ENCODE data around the gene CARD11. TPM values are rescaled to one million over a fixed set of nuclear protein-coding genes. Genes with fewer than 3 reads are reported as not detected.

The CARD11 gene
- total and polyA plus RNA-seq, 11 donors: 0.15 to 3.2 (median 0.33) TPM; not detected in 2

DNA sequence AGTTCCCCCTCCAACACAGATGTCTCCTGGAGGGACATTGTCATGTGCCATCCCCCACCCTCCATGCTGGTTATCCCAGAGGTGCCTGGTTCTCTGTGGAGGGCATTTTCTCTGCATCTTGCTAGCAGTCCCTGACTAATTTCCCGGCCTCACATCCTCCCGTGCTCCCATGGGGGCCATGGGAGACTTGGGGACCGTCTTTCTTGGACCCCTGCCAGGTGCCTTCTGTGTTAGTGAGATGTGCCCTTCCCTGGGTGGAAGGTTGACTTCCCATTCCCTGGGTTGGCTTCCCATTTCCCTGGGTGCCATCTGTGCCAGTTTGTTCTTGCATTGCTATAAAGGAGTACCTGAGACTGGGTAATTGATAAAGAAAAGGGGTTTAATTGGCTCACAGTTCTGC, 177.1 kb downstream of the CARD11 start:
- TF ChIP-seq, protein P1, sequence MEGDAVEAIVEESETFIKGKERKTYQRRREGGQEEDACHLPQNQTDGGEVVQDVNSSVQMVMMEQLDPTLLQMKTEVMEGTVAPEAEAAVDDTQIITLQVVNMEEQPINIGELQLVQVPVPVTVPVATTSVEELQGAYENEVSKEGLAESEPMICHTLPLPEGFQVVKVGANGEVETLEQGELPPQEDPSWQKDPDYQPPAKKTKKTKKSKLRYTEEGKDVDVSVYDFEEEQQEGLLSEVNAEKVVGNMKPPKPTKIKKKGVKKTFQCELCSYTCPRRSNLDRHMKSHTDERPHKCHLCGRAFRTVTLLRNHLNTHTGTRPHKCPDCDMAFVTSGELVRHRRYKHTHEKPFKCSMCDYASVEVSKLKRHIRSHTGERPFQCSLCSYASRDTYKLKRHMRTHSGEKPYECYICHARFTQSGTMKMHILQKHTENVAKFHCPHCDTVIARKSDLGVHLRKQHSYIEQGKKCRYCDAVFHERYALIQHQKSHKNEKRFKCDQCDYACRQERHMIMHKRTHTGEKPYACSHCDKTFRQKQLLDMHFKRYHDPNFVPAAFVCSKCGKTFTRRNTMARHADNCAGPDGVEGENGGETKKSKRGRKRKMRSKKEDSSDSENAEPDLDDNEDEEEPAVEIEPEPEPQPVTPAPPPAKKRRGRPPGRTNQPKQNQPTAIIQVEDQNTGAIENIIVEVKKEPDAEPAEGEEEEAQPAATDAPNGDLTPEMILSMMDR (IDR thresholded peaks at IDR 0.05): no peak
- no peak for TF ChIP-seq POLR2A (IDR thresholded peaks at IDR 0.05)
- 30 to 44% (median 41%) methylated on average over 3 of the region's 3 CpGs for WGBS, 4 donors
- intact Hi-C loops (cut with DNase I): loop anchor here in 9 of 10 donors (5.0 to 10.0 kb wide), 7 partner anchors 288 to 1031 kb away; partner anchors contain the start of gene SDK1 (in 2 of the 9)
- H3K4me1 ChIP-seq: peaks cover 0 to 43% (median 25%) of the 10 kb centered on the region in 12 donors
- no peak for ATAC-seq
- no peak for DNase-seq
- H3K27me3 ChIP-seq: no peaks in the 10 kb centered on the region
- no peak overlapping the region for H3K4me3 ChIP-seq
- no peak overlapping the region for H3K27ac ChIP-seq
- no peaks in the 10 kb centered on the region for H3K36me3 ChIP-seq
- no peaks in the 10 kb centered on the region for H3K9me3 ChIP-seq

DNA sequence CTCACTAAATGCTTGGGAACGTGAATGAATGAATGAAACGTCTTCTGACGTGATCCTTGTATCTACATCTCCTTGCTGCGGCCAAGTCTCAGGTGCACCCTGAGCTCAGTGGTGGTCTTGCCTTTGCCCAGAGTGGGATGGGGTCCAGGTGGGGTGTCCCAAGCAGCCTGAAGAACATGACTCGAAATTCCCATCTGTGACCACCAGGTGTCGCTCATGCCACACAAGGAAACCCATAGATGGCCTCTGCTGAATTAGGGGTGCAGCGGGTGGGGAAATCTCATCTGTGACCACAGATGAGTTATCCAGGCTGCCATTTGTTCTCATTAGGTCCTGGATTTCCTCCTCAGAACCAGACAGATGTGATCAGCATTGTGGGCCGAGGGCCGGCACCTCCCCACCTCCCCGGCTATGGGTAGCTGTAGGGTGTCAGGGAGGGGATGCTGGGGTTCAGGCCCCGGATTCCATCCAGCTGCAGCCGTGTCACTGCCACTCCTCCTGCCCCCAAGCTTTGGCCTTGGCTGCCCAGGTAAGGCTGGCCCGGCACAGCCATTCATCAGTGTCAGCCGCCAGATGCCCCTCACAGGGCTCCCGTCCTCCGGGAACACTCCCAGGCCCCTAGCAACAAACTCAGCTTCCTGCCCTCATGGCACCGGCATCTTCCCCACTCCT, 178.5 kb downstream of the CARD11 start:
- DNase-seq: peak; percentile 58 to 76 (median 62)
- Histone ChIP-seq H3K9me3 (no peaks in the 10 kb centered on the region), H3K27ac (peak overlapping the region in 2 of 12 donors; percentile 85 to 97), H3K36me3 (no peaks in the 10 kb centered on the region), H3K4me3 (no peak overlapping the region), H3K27me3 (no peaks in the 10 kb centered on the region), H3K4me1 (peaks cover 0 to 31% (median 20%) of the 10 kb centered on the region in 12 donors)
- 59 to 63% (median 61%) methylated on average over 17 of the region's 17 CpGs for WGBS, 4 donors
- peak in 2 of 4 donors; percentile 43 to 45 for ATAC-seq
- TF ChIP-seq, protein P1 (IDR thresholded peaks at IDR 0.05): peak; percentile 83 to 96 (median 90)
- no peak for TF ChIP-seq POLR2A (IDR thresholded peaks at IDR 0.05)
- intact Hi-C loops (cut with DNase I): loop anchor here in 9 of 10 donors (2.0 to 10.0 kb wide), 10 partner anchors 103 to 1034 kb away; partner anchors contain the start of gene SDK1 (in 2 of the 9)

DNA sequence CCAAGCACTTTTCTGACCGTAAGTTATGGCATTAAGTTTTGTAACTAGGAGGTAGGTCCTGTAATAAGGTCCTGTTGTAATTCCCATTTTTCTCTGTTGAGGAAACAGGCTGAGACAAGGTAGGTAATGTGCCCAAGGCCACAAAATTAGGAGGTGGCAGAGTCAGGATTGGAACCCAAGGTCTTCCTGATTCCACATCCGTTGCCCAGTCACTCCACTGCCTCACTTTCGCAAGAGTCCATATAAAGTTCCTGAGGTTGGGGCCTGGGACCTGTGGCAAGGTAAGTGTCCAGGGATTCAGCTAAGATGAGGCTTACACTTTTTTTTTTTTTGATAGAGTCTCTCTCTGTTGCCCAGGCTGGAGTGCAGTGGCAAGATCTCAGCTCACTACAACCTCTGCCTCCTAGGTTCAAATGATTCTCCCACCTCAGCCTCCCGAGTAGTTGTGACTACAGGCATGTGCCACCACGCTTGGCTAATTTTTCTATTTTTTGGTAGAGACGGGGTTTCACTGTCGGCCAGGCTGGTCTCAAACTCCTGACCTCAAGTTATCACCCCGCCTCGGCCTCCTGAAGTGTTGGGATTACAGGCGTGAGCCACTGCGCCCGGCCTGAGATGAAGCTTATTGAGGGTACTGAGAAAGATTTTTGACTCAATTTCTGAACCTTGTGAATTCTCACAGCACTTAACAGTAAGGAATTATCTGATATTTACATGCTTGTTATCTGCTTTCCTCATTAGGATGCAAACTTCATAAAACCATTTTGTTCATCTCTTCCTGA, 179.3 kb downstream of the CARD11 start:
- WGBS, 4 donors: 85 to 88% (median 88%) methylated on average over 12 of the region's 12 CpGs
- Histone ChIP-seq H3K4me3 (peak overlapping the region in 9 of 12 donors; percentile 2 to 45 (median 25)), H3K27me3 (no peaks in the 10 kb centered on the region), H3K9me3 (no peaks in the 10 kb centered on the region), H3K36me3 (no peaks in the 10 kb centered on the region), H3K27ac (peak overlapping the region; percentile 68 to 97 (median 86)), H3K4me1 (peaks cover 0 to 31% (median 20%) of the 10 kb centered on the region in 12 donors)
- DNase-seq (no peak), ATAC-seq (no peak)
- TF ChIP-seq, protein P1 (IDR thresholded peaks at IDR 0.05): no peak
- TF ChIP-seq POLR2A (IDR thresholded peaks at IDR 0.05): no peak
- intact Hi-C loops (cut with DNase I): loop anchor here in 8 of 10 donors (2.0 to 10.0 kb wide), 7 partner anchors 102 to 1034 kb away; partner anchors contain the start of gene SDK1 (in 2 of the 8)

Data from heart left ventricle (tissue), 16 donors.